SJSA1 (cell line): ENCODE results near the gene ODF2. TPM values are rescaled to one million over a fixed set of nuclear protein-coding genes. Genes with fewer than 3 reads are reported as not detected.
"Not testable (repeated sequence)": the region's sequence is repeated elsewhere in the genome, so short reads cannot be mapped to it uniquely, and the experiment has no call there.

Experiments
- DNase-seq, 2 experiments: peaks; one replicate each; pipeline ENCODE4 v3.0.0-alpha.2; 2015 to 2020; ENCODE audit warnings: low spot score in 2 of 2, low read depth in 1 of 2
- H3K27ac ChIP-seq: fragments of 250-450 bp; sonication (Bioruptor Pico); 2 replicates; pipeline ENCODE4 v1.5.1; 2020; ENCODE audit warnings: mild to moderate bottlenecking, moderate library complexity
- H3K27me3 ChIP-seq: fragments of 250-450 bp; sonication (Bioruptor Pico); replicated peaks from 2 replicates; pipeline ENCODE4 v1.5.1; 2020; ENCODE audit warnings: mild to moderate bottlenecking, moderate library complexity
- H3K36me3 ChIP-seq: fragments of 250-450 bp; sonication (Bioruptor Pico); 2 replicates; pipeline ENCODE4 v1.5.1; 2020; ENCODE audit warnings: mild to moderate bottlenecking
- H3K4me1 ChIP-seq: fragments of 250-450 bp; sonication (Bioruptor Pico); replicated peaks from 2 replicates; pipeline ENCODE4 v1.6.1; 2021; ENCODE audit warnings: mild to moderate bottlenecking
- H3K4me3 ChIP-seq: fragments of 250-450 bp; sonication (Bioruptor Pico); 2 replicates; pipeline ENCODE4 v1.5.1; 2020; ENCODE audit warnings: mild to moderate bottlenecking
- H3K9me3 ChIP-seq: fragments of 250-450 bp; sonication (Bioruptor Pico); replicated peaks from 2 replicates; pipeline ENCODE4 v1.5.1; 2020; ENCODE audit warnings: mild to moderate bottlenecking
- total RNA-seq: library from RNA; depleted of rRNA; stranded (reverse); fragments of >200 nt; shearing (Covaris generic); gene quantifications from 2 replicates; pipeline ENCODE4 v1.2.3, GENCODE V29; 2014

Gene ODF2
- total RNA-seq, 1 experiment from 2014 or later = 56.9 TPM

DNA sequence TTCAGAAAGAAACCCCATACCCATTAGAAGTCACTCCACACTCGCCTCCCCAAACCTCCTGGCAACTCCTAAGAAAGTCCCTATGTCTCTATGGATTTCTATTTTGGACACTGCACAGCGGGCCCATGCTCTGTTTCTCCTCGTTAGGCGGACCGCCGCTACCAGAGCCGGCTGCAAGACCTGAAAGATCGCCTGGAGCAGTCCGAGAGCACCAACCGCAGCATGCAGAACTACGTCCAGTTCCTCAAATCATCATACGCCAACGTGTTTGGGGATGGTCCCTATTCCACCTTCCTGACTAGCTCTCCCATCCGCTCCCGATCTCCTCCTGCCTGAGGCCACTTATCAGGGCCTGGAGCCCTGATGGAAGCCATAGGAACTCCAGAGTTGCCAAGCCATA is 44.1 kb downstream of the ODF2 start:
- Histone ChIP-seq H3K27ac (no peak overlapping the region), H3K9me3 (no peaks in the 10 kb centered on the region), H3K4me1 (peaks cover 26% of the 10 kb centered on the region), H3K4me3 (no peak overlapping the region), H3K27me3 (no peaks in the 10 kb centered on the region), H3K36me3 (peaks cover 68% of the 10 kb centered on the region)
- no peak for DNase-seq

DNA sequence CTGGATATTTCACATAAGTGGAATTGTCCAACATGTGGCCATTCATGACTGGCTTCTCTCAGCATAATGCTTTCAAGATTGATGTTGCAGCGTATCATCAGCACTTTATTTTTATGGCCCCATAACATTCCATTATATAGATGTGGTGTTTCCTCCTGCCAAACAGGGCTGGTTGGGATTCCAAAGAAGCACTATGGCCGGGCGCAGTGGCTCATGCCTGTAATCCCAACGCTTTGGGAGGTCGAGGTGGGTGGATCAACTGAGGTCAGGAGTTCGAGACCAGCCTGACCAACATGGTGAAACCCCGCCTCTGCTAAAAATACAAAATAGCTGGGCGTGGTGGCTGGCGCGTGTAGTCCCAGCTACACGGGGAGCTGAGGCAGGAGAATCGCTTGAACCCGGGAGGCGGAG is 47.6 kb downstream of the ODF2 start:
- not testable (repeated sequence) for H3K27ac ChIP-seq, DNase-seq, H3K4me3 ChIP-seq, H3K9me3 ChIP-seq, H3K27me3 ChIP-seq
- Histone ChIP-seq H3K36me3 (peaks cover 44% of the 10 kb centered on the region), H3K4me1 (peaks cover 31% of the 10 kb centered on the region)

DNA sequence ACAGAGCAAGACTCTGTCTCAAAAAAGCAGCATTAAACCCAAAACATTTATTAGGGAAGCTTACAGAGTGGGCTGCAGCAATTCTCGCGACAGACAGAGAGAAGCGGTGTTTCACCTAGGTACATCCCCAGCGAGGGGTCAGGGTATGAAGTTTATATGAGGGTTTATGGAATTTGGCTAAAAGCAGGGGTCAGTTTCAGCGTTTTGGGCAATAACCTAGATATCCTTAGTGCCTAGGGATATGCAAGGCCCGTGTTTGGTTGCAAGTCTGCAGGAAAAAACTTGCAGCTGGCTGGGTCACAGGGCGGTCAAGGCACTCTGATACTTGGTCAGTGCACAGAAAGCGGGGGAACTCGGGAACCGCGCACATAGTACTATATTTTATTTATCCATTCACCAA is 48.1 kb downstream of the ODF2 start:
- no peak for DNase-seq
- peaks cover 31% of the 10 kb centered on the region for H3K4me1 ChIP-seq
- no peaks in the 10 kb centered on the region for H3K9me3 ChIP-seq
- peaks cover 41% of the 10 kb centered on the region for H3K36me3 ChIP-seq
- H3K27ac ChIP-seq = no peak overlapping the region
- peak overlapping the region; percentile 64 for H3K4me3 ChIP-seq
- H3K27me3 ChIP-seq = no peaks in the 10 kb centered on the region

DNA sequence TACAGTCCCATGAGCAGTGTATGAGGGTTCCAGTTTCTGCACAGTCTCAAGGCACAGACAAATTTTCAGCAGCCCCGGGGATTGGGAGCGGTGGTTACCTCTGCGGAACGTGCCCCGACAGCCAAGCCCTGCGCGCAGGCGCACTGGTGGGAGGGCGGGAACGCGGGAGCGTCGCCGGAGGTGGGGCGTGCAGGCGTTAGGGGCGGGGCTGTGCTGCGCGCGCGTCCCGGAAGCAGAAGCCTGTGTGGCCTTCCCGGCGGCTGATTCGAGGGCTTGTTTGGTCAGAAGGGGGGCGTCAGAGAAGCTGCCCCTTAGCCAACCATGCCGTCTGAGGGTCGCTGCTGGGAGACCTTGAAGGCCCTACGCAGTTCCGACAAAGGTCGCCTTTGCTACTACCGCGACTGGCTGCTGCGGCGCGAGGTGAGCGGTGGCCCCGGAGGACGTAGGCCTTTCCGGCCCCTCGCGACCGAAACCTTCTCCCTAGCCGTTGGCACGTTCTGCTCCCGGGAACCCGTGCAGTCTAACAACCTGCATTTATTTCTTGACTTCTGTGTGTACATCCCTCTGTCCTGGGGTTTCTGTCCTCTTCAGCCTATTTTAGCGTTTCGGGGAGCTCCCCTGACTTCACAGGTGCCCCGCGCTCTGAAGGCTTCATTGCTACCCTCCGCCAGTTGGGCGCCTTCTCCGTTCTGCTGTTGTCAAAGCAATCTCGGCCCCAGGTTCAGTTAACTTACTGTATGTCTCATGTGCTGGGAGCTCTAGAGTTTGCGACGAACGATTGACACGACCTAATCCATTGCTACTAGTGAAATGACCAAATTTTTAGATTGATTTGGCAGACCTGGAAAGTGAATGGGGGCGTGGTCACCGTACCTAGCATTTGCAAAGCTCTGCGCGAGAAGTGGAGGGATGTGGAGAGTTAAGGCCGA is 48.9 kb downstream of the ODF2 start, which contains the start of gene GLE1:
GLE1 (plus strand) TSS at position 235 of the 929 bp plus-strand sequence; CDS start at position 322, 87 bp downstream.
- Histone ChIP-seq H3K4me3 (peak within 1 kb of the TSS; percentile 64), H3K36me3 (peaks cover 43% of the 10 kb centered on the region), H3K9me3 (no peaks in the 10 kb centered on the region), H3K4me1 (peaks cover 31% of the 10 kb centered on the region), H3K27ac (peak within 1 kb of the TSS; percentile 51), H3K27me3 (no peaks in the 10 kb centered on the region)
- DNase-seq = peak; percentile 85 to 92

DNA sequence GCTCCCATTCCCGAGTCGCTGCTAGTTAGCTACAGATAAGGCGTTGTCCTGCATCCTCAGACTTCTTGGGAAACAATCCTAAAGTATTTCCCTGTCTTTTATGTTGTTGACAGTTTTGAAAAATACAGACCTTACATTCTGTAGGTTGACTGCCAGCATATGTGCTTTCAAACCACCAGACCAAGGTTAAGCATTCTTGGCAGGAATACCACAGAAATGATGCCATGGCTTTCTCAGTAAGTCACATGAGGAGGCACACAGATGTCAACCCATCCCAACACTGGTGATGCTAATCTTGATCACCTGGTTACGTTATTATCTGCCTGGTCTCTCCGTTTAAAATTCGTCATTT is 49.6 kb downstream of the ODF2 start:
- no peaks in the 10 kb centered on the region for H3K27me3 ChIP-seq
- H3K9me3 ChIP-seq = no peaks in the 10 kb centered on the region
- H3K27ac ChIP-seq = no peak overlapping the region
- peaks cover 39% of the 10 kb centered on the region for H3K36me3 ChIP-seq
- no peak for DNase-seq
- H3K4me1 ChIP-seq = peaks cover 27% of the 10 kb centered on the region
- H3K4me3 ChIP-seq = peak overlapping the region; percentile 64

DNA sequence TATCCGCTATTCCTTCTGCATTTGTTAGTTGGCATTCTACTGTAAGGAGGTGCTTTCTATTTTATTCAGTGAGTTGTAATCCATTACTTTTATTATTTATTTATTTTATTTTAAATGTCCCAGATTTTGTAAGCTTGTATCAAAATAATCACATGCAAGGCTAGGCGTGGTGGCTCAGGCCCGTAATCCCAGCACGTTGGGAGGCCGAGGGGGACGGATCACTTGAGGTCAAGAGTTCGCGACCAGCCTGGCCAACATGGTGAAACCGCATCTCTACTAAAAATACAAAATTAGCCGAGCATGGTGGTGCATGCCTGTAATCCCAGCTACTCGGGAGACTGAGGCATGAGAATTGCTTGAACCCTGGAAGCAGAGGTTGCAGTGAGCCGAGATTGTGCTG is 50.1 kb downstream of the ODF2 start:
- not testable (repeated sequence) for H3K27me3 ChIP-seq, H3K9me3 ChIP-seq, H3K4me3 ChIP-seq, DNase-seq, H3K27ac ChIP-seq
- Histone ChIP-seq H3K36me3 (peaks cover 36% of the 10 kb centered on the region), H3K4me1 (peaks cover 22% of the 10 kb centered on the region)

DNA sequence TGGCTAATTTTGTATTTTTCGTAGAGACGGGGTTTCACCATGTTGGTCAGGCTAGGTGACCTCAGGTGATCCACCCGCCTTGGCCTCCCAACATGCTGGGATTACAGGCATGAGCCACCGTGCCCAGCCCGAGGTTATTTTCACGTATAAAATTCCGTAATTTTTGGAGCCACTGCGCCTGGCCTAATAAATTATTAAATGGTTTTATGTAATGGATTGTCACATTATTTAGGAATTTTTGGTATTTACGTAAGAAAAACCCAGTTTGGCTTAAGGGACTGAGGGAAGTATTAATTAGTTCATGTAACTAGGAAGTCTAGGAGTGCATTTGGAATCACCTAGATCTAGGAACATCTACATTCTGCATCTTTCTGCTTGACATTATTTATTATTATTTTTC is 57.0 kb downstream of the ODF2 start:
- peaks cover 55% of the 10 kb centered on the region for H3K36me3 ChIP-seq
- H3K4me3 ChIP-seq = no peak overlapping the region
- H3K9me3 ChIP-seq = no peaks in the 10 kb centered on the region
- H3K27ac ChIP-seq = no peak overlapping the region
- no peaks in the 10 kb centered on the region for H3K4me1 ChIP-seq
- H3K27me3 ChIP-seq = no peaks in the 10 kb centered on the region
- DNase-seq = no peak

DNA sequence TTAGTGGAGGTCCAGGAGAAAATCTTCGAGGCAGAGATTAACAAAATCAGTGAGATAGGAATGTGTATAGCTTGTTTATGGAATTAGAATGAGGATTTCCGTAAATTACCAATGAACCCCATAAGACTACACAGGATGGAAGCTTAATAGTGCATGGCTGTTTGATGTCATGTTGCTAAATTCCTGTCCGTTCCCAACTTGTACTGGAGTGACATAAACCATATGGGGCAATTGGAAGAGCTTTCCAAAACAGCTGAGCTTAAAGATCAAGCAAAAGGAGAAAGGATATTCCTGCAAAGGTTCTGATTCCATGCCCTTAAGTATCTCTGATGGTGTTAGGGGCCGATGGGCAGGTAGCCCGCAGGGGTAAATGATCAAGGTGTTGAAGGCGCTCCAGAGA is 66.2 kb downstream of the ODF2 start:
- no peak overlapping the region for H3K27ac ChIP-seq
- H3K27me3 ChIP-seq = no peaks in the 10 kb centered on the region
- H3K9me3 ChIP-seq = no peaks in the 10 kb centered on the region
- no peak for DNase-seq
- no peak overlapping the region for H3K4me3 ChIP-seq
- H3K4me1 ChIP-seq = no peaks in the 10 kb centered on the region
- H3K36me3 ChIP-seq = peaks cover 16% of the 10 kb centered on the region

DNA sequence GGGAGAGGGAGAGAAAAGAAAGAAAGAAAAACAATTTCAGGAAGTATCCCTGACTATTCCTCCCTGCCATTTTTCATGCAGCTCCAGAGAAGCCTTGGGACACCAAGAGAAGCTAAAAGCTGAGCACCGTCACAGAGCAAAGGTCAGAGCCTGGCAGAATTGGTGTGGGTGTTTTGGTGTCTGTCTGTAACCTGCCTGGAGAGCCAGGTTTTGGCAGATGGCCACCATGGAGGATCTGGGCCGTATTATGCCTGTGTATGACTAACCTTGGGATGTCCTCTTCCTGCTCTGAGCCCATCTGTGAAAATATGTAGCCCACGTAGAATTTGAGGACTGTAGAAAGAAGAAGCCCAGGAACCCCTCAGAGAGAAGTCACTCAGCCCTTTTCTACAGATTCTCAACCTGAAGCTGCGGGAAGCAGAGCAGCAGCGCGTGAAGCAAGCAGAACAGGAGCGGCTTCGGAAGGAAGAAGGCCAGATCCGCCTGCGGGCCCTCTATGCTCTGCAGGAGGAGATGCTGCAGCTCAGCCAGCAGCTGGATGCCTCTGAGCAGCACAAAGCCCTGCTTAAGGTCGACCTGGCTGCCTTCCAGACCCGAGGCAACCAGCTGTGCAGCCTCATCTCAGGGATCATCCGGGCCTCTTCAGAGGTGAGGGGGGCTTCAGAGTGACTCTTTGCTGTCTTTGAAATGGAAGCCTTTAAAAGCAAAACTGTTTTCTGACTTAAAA is 67.6 kb downstream of the ODF2 start:
- DNase-seq = no peak
- Histone ChIP-seq H3K27ac (no peak overlapping the region), H3K36me3 (peaks cover 23% of the 10 kb centered on the region), H3K4me1 (peaks cover 3% of the 10 kb centered on the region), H3K4me3 (no peak overlapping the region), H3K27me3 (no peaks in the 10 kb centered on the region), H3K9me3 (no peaks in the 10 kb centered on the region)

DNA sequence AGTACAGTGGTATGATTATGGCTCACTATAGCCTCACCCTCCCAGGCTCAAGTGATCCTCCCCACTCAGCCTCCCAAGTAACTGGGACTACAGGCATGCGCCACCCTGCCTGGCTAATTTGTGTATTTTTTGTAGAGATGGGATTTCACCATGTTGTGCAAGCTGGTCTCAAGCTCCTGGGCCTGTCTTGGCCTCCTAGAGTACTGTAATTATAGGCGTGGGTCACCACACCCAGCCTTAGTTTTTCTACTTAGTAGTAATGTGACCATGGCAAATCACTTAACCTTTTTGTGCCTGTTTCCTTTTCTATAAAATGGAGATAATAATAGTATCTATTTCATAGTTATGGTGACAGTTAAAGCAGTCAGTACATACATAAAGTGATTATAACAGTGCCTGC is 70.9 kb downstream of the ODF2 start:
- no peak overlapping the region for H3K27ac ChIP-seq
- H3K4me3 ChIP-seq = no peak overlapping the region
- no peaks in the 10 kb centered on the region for H3K9me3 ChIP-seq
- DNase-seq = no peak
- peaks cover 13% of the 10 kb centered on the region for H3K4me1 ChIP-seq
- H3K27me3 ChIP-seq = no peaks in the 10 kb centered on the region
- peaks cover 38% of the 10 kb centered on the region for H3K36me3 ChIP-seq

DNA sequence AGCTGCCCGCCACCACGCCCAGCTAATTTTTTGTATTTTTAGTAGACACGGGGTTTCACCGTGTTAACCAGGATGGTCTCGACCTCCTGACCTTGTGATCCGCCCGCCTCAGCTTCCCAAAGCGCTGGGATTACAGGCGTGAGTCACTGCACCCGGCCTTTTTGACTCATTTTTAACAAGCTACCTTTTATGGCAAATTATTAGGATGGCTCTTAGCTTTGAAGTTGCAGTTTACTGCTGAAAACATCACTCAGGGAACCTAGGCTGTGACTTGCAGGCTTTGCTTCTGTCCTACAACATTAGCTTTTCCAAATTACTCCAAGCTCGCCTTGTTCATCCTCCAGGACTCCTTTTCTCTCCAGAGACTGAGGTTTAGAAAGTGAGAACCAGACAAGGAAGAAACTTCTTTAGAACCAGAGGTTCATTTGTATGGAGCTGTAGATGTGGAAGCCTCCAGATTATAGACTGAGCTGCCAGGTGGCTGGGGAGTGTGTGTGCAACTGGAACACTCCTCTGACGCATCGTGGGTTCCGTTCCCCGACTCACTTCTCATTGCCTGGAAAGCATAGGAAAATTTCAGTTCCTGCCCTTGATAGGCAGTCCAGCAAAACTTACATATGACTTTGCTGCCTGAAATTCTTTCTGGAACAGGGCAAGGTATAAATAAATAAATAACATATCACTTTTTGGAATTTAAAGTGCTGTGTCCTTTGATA is 72.8 kb downstream of the ODF2 start:
- no peak overlapping the region for H3K4me3 ChIP-seq
- peaks cover 13% of the 10 kb centered on the region for H3K4me1 ChIP-seq
- H3K9me3 ChIP-seq = no peaks in the 10 kb centered on the region
- DNase-seq = peak in 1 of 2 experiments; percentile 48
- H3K27ac ChIP-seq = 0 out of 2 replicates have a peak overlapping the region, but pooled peaks have one; percentile 20
- peaks cover 43% of the 10 kb centered on the region for H3K36me3 ChIP-seq
- no peaks in the 10 kb centered on the region for H3K27me3 ChIP-seq

DNA sequence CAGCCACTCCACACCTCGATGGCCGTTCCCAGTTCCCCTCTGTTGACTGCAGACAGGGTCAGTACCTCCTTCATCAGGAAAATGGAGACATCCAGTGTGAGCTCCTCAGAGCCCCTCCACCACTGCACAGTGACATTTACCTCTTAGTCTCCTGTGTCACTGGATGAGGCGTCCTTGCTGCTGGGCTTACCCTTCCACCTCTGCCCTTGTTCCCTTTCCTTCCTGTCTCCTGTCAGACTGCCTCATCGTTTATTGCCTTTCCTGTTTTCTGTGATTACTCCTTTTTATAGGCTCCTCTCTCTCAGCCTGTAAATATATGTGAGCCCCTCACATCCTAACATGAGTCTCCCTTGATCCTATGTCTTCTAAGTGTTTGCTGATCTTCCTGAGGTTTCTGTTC is 73.4 kb downstream of the ODF2 start:
- peaks cover 13% of the 10 kb centered on the region for H3K4me1 ChIP-seq
- H3K4me3 ChIP-seq = no peak overlapping the region
- H3K27ac ChIP-seq = 0 out of 2 replicates have a peak overlapping the region, but pooled peaks have one; percentile 20
- H3K27me3 ChIP-seq = no peaks in the 10 kb centered on the region
- no peak for DNase-seq
- H3K36me3 ChIP-seq = peaks cover 47% of the 10 kb centered on the region
- no peaks in the 10 kb centered on the region for H3K9me3 ChIP-seq

DNA sequence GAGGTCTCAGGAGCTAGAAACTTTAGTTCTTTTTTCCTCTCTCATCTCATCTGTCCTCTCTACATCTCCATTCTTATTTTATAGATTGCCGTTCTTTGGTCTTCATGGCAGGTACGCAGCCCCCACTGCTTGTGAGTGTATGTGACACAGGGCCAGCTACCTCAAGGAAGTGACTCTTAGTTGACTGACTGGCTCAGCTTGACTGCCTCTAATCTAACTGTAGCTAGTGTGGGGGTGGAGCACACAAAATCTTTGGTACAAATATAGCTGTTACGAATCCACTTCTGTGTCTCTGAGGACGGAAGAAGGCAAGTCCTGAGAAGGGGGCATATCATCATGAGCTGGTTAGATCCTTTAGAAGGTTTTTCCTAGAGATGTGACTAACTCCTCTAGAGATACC is 76.8 kb downstream of the ODF2 start:
- Histone ChIP-seq H3K36me3 (peaks cover 53% of the 10 kb centered on the region), H3K4me1 (peaks cover 13% of the 10 kb centered on the region), H3K4me3 (no peak overlapping the region), H3K27ac (no peak overlapping the region), H3K9me3 (no peaks in the 10 kb centered on the region), H3K27me3 (no peaks in the 10 kb centered on the region)
- DNase-seq = no peak
